Heart right ventricle (tissue), 16 donors: ENCODE measurements around the gene ZW10. TPM values are rescaled to one million over a fixed set of nuclear protein-coding genes. Genes with fewer than 3 reads are reported as not detected.

ENCODE experiments used
- ATAC-seq, 8 donors: fragments of 200-7000 bp; cut with Tn5 transposase; one replicate each; pipeline ENCODE4 v1.9.1; 2020; ENCODE audit warnings: mild to moderate bottlenecking in 8 of 8, moderate library complexity in 8 of 8, moderate number of reproducible peaks in 1 of 8
- DNase-seq, 2 donors: peaks; one replicate each; pipeline ENCODE4 v3.0.0-alpha.2; 2020
- H3K27ac ChIP-seq, 10 donors: fragments of 200-600 bp; sonication (generic) in 2 of 10; one replicate each; pipeline versions ENCODE4 v1.5.0 to v1.8.0; 2020 to 2022; ENCODE audit warnings: mild to moderate bottlenecking in 3 of 10
- H3K27me3 ChIP-seq, 7 donors: fragments of 200-600 bp; one replicate each; pipeline ENCODE4 v1.8.0; 2021 to 2022; ENCODE audit warnings: mild to moderate bottlenecking in 2 of 7
- H3K36me3 ChIP-seq, 9 donors: fragments of 200-600 bp; sonication (generic) in 1 of 9; one replicate each; pipeline versions ENCODE4 v1.5.0 to v1.8.0; 2020 to 2022; ENCODE audit warnings: mild to moderate bottlenecking in 2 of 9
- H3K4me1 ChIP-seq, 9 donors: fragments of 200-600 bp; sonication (generic) in 1 of 9; one replicate each; pipeline versions ENCODE4 v1.5.0 to v1.8.0; 2020 to 2022; ENCODE audit warnings: mild to moderate bottlenecking in 4 of 9
- H3K4me3 ChIP-seq, 10 donors: fragments of 200-600 bp; sonication (generic) in 2 of 10; one replicate each; pipeline versions ENCODE4 v1.5.0 to v1.8.0; 2020 to 2022; ENCODE audit warnings: mild to moderate bottlenecking in 7 of 10, moderate library complexity in 2 of 10
- H3K9me3 ChIP-seq, 11 donors: fragments of 200-600 bp in 10 of 11; sonication (generic) in 2 of 11; one replicate each; pipeline versions ENCODE4 v1.5.0 to v1.8.0; 2013 to 2022; ENCODE audit warnings: mild to moderate bottlenecking in 2 of 11, control low read depth in 1 of 11, moderate library complexity in 1 of 11
- WGBS, 2 donors: extraction: QIAGEN DNeasy Blood & Tissue Kit; methylation state at CpG; one replicate each; pipeline ENCODE4 v1.1.7; 2013; ENCODE audit warnings: inconsistent platforms in 1 of 2; 5-methylcytosine and 5-hydroxymethylcytosine counted together
- intact Hi-C, 10 donors: fragments of 100-400 bp; cut with DNase I; formaldehyde crosslinking; loops; one replicate each; pipeline versions ENCODE4 v1.11.1 to v1.14.2; 2022
- polyA plus RNA-seq, 2 donors: library from polyadenylated mRNA; stranded (reverse); fragments of 200-250 nt; gene quantifications; one replicate each; pipeline ENCODE4 v1.2.3, GENCODE V29; 2013
- total RNA-seq, 10 donors: library from RNA; stranded (reverse); fragmentation: NEBNext Ultra II Directional in 3 of 10; extraction: Animal tissue kit (Norgen Biotek cat#: 25700) in 3 of 10; gene quantifications; one replicate each; pipeline versions ENCODE4 v1.2.1 to v1.2.4, GENCODE V29; 2021 to 2023
- TF ChIP-seq, protein P1 (sequence below), 9 donors: fragments of 200-600 bp; sonication (generic) in 2 of 9; IDR thresholded peaks; one replicate each; pipeline versions ENCODE4 v1.5.0 to v1.8.0; 2021 to 2022; ENCODE audit warnings: antibody characterized with exemption in 9 of 9, mild to moderate bottlenecking in 5 of 9, moderate library complexity in 1 of 9
- donor health status: Arrhythmogenic right ventricular cardiomyopathy.
- donor health status: ischemic (EF 13 %, LVEDD 7.1; RV severe dilation, severe dysfunction).
- donor health status: healthy with polysubstance abuse.
- donor health status: DM: no; HTN: yes; CAD: no.
- donor health status: DM: no; HTN: no; CAD: no.
- donor health status: ischemic (EF 25% LVEDD 6.9; RV normal size, moderate dysfunction).
- donor health status: ischemic (EF 25% LVEDD 5.7; RV mildly dilated, moderate dysfunction).
- donor health status: healthy.
- donor health status: DM: yes; HTN: yes; CAD: no.
- donor health status: Ischemic cardiomyopathy.
- donor health status: ischemic (EF 35%, LVEDD 5.7; RV mildly dilated, moderate dysfunction).
- donor health status: nonischemic (EF 11% LVEDD 7.7; RV severe dilation, severe dysfunction).
- donor health status: DM: yes; HTN: yes; CAD: no.
- donor health status: PGD.
- donor health status: ischemic (EF 29% LVEDD 5.4; RV normal size, mild dysfunction).
- donor health status: nonischemic (EF 23%, LVEDD 6.1; RV moderate dilation, normal function).

The ZW10 gene
- total and polyA plus RNA-seq, 12 donors = 2.2 to 11.4 (median 9.2) TPM

GRCh38 chr11:113752932-113753331 is 20.6 kb downstream of the ZW10 start:
- H3K9me3 ChIP-seq = peaks cover 0 to 2% (median 0%) of the 10 kb centered on the region in 11 donors
- H3K27me3 ChIP-seq = no peaks in the 10 kb centered on the region
- no peak for ATAC-seq
- no peak for DNase-seq
- 98 to 99% methylated on average over 3 of the region's 3 CpGs for WGBS, 2 donors
- peaks cover 0 to 96% (median 25%) of the 10 kb centered on the region in 9 donors for H3K36me3 ChIP-seq
- intact Hi-C loops = no loop called here
- H3K4me3 ChIP-seq = no peak overlapping the region
- TF ChIP-seq, protein P1, sequence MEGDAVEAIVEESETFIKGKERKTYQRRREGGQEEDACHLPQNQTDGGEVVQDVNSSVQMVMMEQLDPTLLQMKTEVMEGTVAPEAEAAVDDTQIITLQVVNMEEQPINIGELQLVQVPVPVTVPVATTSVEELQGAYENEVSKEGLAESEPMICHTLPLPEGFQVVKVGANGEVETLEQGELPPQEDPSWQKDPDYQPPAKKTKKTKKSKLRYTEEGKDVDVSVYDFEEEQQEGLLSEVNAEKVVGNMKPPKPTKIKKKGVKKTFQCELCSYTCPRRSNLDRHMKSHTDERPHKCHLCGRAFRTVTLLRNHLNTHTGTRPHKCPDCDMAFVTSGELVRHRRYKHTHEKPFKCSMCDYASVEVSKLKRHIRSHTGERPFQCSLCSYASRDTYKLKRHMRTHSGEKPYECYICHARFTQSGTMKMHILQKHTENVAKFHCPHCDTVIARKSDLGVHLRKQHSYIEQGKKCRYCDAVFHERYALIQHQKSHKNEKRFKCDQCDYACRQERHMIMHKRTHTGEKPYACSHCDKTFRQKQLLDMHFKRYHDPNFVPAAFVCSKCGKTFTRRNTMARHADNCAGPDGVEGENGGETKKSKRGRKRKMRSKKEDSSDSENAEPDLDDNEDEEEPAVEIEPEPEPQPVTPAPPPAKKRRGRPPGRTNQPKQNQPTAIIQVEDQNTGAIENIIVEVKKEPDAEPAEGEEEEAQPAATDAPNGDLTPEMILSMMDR (IDR thresholded peaks at IDR 0.05) = no peak
- no peaks in the 10 kb centered on the region for H3K4me1 ChIP-seq
- H3K27ac ChIP-seq = no peak overlapping the region

DNA sequence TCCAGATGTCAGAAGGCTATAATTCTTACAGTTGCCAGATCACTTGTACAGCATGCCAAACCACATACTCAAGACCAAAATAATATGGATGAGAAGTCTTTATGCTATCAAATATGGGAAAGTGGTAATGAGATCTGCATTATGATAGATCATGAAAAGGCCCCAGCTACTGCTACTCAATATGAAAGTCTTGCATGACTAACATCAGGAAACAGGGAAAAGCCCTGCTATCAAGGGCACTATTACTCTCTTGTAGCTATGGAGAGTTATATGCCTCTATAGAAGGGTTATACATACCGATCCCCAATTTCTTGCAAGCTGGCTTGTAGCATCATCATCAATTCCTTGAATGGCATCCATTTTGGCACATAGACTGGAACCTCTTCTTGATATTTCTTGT is 37.2 kb downstream of the ZW10 start:
- TF ChIP-seq, protein P1 (IDR thresholded peaks at IDR 0.05) = no peak
- H3K4me1 ChIP-seq = no peaks in the 10 kb centered on the region
- no peak overlapping the region for H3K4me3 ChIP-seq
- intact Hi-C loops = loop anchor here in 5 of 10 donors (10.0 kb wide), 2 partner anchors 182 to 202 kb away; no protein-coding TSS in a partner anchor
- DNase-seq = no peak
- no peaks in the 10 kb centered on the region for H3K27me3 ChIP-seq
- H3K27ac ChIP-seq = no peak overlapping the region
- no peaks in the 10 kb centered on the region for H3K9me3 ChIP-seq
- H3K36me3 ChIP-seq = peaks cover 0 to 100% (median 66%) of the 10 kb centered on the region in 9 donors
- no peak for ATAC-seq
- 98 to 100% methylated on average over 1 of the region's 1 CpG for WGBS, 2 donors

DNA sequence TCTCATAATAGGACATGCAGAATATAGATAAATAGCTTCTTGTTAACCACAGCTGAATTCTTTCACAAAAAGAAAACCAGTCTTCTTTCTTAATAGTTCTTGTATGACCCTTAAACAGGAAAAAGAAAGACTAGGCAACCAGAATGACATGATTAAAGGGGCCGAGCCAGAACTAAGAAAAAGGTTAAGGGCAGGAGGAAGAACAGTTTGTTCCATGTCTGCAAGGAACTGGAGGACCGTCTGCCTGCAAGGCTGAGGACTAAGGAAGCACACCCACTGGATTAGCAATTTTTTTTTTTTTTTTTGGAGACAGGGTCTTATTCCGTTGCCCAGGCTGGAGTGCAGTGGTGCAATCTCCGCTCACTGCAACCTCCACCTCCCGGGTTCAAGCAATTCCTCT is 41.4 kb downstream of the ZW10 start:
- Histone ChIP-seq H3K27me3 (no peaks in the 10 kb centered on the region), H3K27ac (no peak overlapping the region), H3K4me3 (no peak overlapping the region), H3K4me1 (peaks cover 0 to 5% (median 0%) of the 10 kb centered on the region in 9 donors), H3K36me3 (peaks cover 0 to 60% (median 32%) of the 10 kb centered on the region in 9 donors), H3K9me3 (no peaks in the 10 kb centered on the region)
- TF ChIP-seq, protein P1 (IDR thresholded peaks at IDR 0.05) = no peak
- intact Hi-C loops = loop anchor here in 9 of 10 donors (5.0 to 10.0 kb wide), 4 partner anchors 177 to 425 kb away; no protein-coding TSS in a partner anchor
- DNase-seq = no peak
- no peak for ATAC-seq
- 91 to 95% methylated on average over 5 of the region's 5 CpGs for WGBS, 2 donors

DNA sequence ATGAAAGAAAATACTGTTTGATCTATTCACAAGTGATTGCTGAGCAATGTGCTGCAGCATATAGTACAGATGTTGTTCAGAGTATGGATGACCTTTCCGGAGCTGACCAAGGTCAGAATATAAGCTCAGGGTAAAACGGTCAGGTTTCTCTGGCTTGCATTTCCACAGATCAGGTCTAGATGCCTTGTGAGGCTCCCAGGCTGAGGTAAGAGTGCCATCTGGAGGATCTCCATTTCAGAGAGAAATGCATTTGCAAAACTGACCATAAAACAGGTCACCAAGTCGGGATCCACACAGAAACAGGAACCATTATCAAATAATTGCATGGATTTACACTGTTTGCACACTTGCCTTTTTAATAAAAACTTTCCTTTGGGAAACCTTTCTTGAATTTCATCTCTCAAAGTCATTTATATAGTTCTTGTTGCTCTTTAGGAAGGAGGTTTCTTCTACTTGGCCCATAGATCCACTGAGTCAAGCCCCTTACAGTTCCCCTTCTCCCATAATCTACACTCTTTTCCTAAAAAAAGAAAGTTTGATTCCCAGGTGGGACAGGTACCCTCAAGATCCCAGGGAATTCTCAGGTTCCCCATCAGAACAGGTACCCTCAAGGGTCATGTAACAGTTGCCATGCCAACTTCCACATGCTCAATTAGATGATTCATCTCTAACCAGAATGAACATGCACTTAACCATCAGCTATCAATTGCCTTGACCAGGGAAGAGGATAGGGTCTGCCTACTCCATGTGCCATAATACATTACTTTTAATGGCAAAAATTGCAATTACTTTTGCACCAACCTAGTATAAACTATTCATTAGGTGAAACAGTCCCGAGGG is 42.4 kb downstream of the ZW10 start:
- peak in 1 of 2 donors; percentile 16 for DNase-seq
- TF ChIP-seq, protein P1 (IDR thresholded peaks at IDR 0.05) = peak; percentile 42 to 77 (median 64)
- no peak overlapping the region for H3K27ac ChIP-seq
- H3K4me1 ChIP-seq = peaks cover 0 to 5% (median 0%) of the 10 kb centered on the region in 9 donors
- no peak overlapping the region for H3K4me3 ChIP-seq
- no peaks in the 10 kb centered on the region for H3K27me3 ChIP-seq
- intact Hi-C loops = loop anchor here (1.0 to 10.0 kb wide), 7 partner anchors 176 to 426 kb away; no protein-coding TSS in a partner anchor
- peaks cover 0 to 50% (median 22%) of the 10 kb centered on the region in 9 donors for H3K36me3 ChIP-seq
- ATAC-seq = peak in 5 of 8 donors; percentile 17 to 74 (median 63)
- H3K9me3 ChIP-seq = no peaks in the 10 kb centered on the region
- WGBS, 2 donors = 37 to 45% methylated on average over 4 of the region's 4 CpGs
